GM21526 (cell line): ENCODE measurements around the gene PLGLB1.
"Not testable (repeated sequence)": the region's sequence is repeated elsewhere in the genome, so short reads cannot be mapped to it uniquely, and the experiment has no call there.

ENCODE experiments used
- ATAC-seq: cut with Tn5 transposase; IDR thresholded peaks from one replicate; pipeline ENCODE4 v1.9.1; 2021; ENCODE audit warnings: moderate library complexity; ENCODE audit not compliant: unreplicated experiment, low FRiP score

Gene PLGLB1

GRCh38 chr2:87021744-87022143, at the start of gene PLGLB1:
TSS of gene PLGLB1 (minus strand) at chr2:87021844. CDS start at chr2:87021783, 61 bp downstream.
- not testable (repeated sequence) for ATAC-seq

DNA sequence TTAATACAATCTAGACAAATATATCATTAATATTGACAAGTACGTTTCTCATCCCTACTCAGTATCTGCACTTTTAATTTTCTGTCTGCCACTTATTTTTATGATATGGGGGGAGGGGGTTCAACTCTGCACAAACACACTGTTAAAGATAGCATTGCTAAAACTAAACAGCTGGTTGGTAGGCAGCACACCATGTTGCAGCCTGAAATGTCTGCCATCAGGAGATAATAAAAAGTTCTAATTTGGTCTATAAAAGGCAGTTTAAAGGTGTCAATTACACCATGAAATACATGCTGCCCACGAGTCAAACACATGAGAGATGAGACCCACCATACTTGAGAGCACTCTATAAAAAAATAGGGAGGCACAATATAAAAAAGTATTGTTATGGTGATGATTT, 42.7 kb upstream of the PLGLB1 start:
- not testable (repeated sequence) for ATAC-seq

- not testable (repeated sequence) for ATAC-seq
Measured at GRCh38 chr2:87063431-87063830, 41.8 kb upstream of the PLGLB1 start.

- not testable (repeated sequence) for ATAC-seq
Measured at GRCh38 chr2:87061519-87061918, 39.9 kb upstream of the PLGLB1 start.

DNA sequence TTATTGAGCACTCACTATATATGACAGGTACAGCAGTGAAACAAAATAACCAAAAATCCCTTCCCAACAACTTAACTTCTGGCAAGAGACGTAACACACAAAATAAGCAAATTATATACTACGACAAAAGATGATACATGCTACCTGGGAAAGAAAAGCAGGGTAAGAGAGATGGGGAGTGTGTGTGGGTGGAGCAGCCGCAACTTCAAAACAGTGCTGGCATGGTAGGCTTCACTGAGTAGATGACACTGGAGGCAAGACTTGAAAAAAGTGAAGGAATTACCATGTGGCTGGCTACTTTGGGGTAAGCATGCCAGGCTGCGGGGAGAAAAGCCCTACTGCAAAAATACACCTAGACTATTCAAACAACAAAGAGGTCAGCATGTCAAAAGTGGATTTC, 36.0 kb upstream of the PLGLB1 start:
- not testable (repeated sequence) for ATAC-seq

DNA sequence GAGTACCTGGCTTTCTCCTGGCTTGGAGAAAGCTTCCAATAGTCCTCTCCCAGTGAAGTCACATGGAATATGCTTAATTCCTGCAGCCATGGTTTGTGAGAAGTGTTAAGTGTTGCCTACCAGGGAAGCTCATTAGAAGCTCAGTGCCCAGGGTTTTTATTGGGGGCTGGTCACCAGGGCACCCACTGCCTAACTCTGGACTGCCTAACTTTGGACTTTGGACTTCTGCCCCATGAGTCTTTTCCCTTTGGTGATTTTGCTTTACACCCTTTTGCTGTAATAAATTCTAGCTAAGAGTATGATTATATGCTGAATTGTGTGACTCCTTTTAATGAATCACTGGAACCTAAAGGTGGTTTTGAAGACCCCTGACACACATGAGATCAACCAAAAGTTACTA, 35.2 kb upstream of the PLGLB1 start:
- not testable (repeated sequence) for ATAC-seq

DNA sequence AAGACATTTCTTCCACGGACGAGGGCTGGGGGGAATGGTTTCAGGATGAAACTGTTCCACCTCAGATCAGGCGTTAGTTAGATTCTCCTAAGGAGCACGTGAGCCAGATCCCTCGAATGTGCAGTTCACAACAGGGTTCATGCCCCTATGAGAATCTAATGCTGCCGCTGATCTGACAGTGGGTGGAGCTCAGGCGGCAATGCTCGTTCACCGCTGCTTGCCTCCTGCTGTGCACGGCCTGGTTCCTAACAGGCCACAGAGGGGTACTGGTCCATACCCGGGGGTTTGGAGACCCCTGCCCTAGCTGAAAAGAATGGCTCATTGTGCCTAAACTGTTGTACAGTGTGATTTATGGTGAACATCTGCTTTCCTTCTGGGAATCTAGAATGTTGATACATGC, 34.8 kb upstream of the PLGLB1 start:
- not testable (repeated sequence) for ATAC-seq

DNA sequence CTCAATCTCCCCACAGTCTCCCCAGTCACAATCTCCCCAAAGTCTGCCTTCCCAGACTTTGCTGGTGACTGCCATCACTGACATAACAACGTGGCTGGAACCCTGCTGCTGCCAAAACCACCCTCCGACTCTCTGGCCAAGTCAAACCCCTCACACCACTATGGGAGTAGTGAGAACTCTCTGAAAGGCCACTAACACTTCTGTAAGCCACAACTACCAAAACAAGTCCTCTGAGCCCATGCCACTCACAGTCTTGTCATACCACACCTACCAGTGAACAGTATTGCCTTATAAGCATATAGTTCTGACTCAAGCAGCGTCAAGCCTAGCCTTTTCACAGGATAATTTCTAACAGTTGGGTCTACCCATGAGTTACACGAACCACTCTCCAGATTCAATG, 32.7 kb upstream of the PLGLB1 start:
- not testable (repeated sequence) for ATAC-seq

GRCh38 chr2:87041321-87041978, 19.8 kb upstream of the PLGLB1 start:
- ATAC-seq = not testable (repeated sequence)

DNA sequence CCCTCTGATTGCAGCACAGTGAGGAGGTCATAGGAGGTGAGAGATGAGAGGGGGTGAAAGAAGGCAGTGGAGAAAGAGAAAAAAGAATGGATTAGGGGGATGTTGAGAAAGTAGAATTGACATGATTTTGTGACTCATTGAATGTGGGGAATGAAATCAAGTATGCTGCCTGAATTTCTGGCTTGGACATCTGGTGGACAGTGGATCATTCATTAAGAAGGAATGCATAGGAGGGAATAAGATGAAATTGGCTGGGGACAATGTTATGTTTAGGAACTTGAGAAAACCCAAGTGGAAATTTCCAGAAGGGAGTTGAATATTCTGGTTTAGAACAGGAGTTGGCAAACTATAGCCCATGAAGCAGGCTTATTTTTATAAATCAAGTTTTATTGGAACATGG, 7.0 kb upstream of the PLGLB1 start:
- ATAC-seq = not testable (repeated sequence)

GRCh38 chr2:87026816-87027215, 5.2 kb upstream of the PLGLB1 start:
- not testable (repeated sequence) for ATAC-seq

DNA sequence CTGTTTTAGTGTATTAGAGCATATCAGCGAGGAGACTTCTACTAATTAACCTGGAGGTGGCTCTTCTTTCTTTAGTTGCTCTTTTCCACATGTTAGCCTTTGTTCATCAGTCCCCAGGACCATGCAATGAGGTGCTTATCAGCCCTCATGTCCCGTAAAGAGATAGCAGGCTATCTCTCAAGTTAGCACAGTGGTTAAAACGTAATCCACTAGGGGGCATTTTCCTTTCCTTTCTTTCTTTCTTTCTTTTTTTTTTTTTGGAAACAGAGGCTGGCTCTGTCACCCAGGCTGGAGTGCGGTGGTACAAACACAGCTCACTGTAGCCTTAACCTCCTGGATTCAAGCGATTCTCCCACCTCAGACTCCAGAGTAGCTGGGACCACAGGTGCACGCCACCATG, 4.3 kb upstream of the PLGLB1 start:
- ATAC-seq = not testable (repeated sequence)

DNA sequence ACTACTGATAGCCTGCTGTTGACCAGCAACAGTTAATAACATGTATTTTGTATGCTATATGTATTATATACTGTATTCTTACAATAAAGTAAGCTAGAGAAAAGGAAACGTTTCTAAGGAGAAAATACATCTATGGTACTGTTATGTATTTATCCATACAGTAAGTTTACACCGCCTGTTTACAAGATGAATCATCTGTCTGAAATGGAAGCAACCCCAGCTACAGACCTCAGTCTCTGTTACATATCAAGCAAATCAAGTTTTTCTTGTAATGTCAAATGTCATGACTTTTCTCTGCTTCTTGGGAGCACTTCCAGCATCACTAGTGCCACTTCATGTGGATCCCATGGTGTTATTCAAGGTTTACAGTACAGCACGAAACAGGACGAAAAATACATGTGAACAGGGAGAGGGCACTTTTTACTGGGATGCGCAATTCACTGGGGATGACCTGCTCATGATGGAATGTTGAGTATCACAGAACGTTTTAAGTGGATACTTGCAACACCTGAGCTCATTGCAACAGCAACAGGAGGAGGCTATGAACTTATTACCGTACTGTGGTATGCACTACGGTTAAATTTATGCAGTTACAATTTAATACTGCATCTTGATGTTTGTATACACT, 2.5 kb upstream of the PLGLB1 start:
- not testable (repeated sequence) for ATAC-seq

- ATAC-seq = not testable (repeated sequence)
Measured at GRCh38 chr2:87021043-87021442, 601 bp downstream of the PLGLB1 start.

DNA sequence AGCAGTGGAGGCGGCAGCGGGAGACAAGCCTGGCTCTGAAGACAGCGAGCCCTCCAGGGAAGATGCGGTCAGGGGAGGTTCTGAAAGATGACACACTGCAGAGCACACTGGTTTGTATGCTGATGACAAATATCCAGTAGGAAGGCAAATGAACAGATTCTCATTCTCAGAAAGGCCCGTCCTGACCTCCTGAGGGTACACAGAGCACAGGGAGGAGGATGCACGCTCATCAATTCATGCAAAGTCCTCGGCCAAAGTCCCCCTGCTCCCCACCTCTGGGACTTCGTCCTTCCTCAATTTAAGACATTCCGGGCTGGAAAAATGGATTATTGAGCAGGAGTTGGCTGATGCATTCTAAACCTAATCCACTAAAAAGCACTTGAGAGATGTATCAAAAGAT, 2.6 kb downstream of the PLGLB1 start:
- ATAC-seq = not testable (repeated sequence)

DNA sequence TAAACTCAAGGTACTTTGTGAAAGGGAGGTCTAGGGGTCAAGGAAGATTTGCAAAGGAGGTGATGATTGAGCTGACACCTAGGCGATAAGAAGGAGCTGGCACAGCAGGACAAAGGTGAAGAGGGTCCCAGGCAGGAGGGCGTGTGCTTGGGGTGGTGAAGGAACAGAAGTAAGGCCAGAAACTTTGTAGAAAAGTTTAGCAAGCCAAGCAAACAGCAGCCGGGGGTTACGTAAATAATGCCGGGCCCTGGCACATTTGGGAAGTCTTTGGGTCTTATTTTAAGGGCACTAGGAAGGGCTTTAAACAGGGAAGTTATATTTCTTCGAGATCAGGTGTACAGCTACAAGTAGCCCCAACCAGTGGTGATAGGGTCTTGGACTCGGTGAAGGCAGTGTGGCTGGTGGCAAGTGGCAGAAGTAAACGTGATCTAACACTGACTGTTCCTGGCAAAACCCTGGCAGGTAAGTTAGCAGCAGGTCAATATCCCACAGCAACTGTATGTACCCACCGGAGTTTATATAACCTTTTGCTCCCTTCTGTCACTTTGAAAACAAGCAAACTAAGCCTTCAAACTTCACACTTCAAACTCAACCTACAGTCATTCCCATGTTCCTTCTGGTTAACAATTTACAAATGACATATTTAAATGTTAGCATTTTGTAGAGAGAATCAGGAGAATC, 7.0 kb downstream of the PLGLB1 start:
- ATAC-seq = not testable (repeated sequence)

- ATAC-seq = not testable (repeated sequence)
Measured at GRCh38 chr2:87004398-87004797, 17.2 kb downstream of the PLGLB1 start.
